Mesenchymal stem cell (in vitro differentiated cells and primary cell): ENCODE measurements around the gene KIRREL3.

Source experiments
- DNase-seq: peaks from one replicate; pipeline ENCODE4 v3.0.0-alpha.2; 2013
- H2AFZ ChIP-seq: one replicate; pipeline ENCODE4 v1.6.1; 2013; ENCODE audit warnings: low read depth, mild to moderate bottlenecking, control low read depth, inconsistent platforms, low read length, moderate library complexity
- H2AK5ac ChIP-seq: 2 replicates; pipeline ENCODE4 v1.6.1; 2013; ENCODE audit warnings: low read length, moderate library complexity, mild to moderate bottlenecking, inconsistent platforms; ENCODE audit not compliant: severe bottlenecking
- H2BK120ac ChIP-seq: one replicate; pipeline ENCODE4 v1.6.1; 2013; ENCODE audit warnings: low read depth, mild to moderate bottlenecking, inconsistent platforms, low read length, moderate library complexity
- H2BK12ac ChIP-seq, 2 experiments: one replicate each; pipeline ENCODE4 v1.6.1; 2013; ENCODE audit warnings: inconsistent platforms in 2 of 2, low read length in 2 of 2, mild to moderate bottlenecking in 2 of 2, moderate library complexity in 2 of 2, control low read depth in 1 of 2
- H2BK15ac ChIP-seq: one replicate; pipeline ENCODE4 v1.6.1; 2013; ENCODE audit warnings: mild to moderate bottlenecking, low read depth, inconsistent platforms; ENCODE audit not compliant: poor library complexity, severe bottlenecking
- H2BK5ac ChIP-seq: 2 replicates; pipeline ENCODE4 v1.6.1; 2013; ENCODE audit warnings: low read depth, mild to moderate bottlenecking, low read length, control low read depth, inconsistent platforms; ENCODE audit not compliant: poor library complexity, severe bottlenecking
- H3K14ac ChIP-seq, 2 experiments: one replicate each; pipeline ENCODE4 v1.6.1; 2013; ENCODE audit warnings: inconsistent platforms in 2 of 2, low read length in 2 of 2, control low read depth in 1 of 2, mild to moderate bottlenecking in 1 of 2, moderate library complexity in 1 of 2
- H3K18ac ChIP-seq, 2 experiments: one replicate each; pipeline ENCODE4 v1.6.1; 2013; ENCODE audit warnings: inconsistent platforms in 2 of 2, low read length in 2 of 2, control low read depth in 1 of 2, low read depth in 1 of 2, mild to moderate bottlenecking in 1 of 2
- H3K23ac ChIP-seq, 2 experiments: one replicate each; pipeline ENCODE4 v1.6.1; 2013; ENCODE audit warnings: inconsistent platforms in 2 of 2, low read length in 2 of 2, mild to moderate bottlenecking in 2 of 2, moderate library complexity in 2 of 2, control low read depth in 1 of 2
- H3K27ac ChIP-seq: 2 replicates; pipeline ENCODE4 v1.5.1; 2013; ENCODE audit warnings: mild to moderate bottlenecking, moderate library complexity, low read length, control low read depth, inconsistent platforms; ENCODE audit not compliant: poor library complexity, severe bottlenecking
- H3K27me3 ChIP-seq, 2 experiments: 2 replicates each; pipeline versions ENCODE4 v1.6.1 to v1.7.0; 2013; ENCODE audit warnings: low read length in 2 of 2, mild to moderate bottlenecking in 2 of 2, moderate library complexity in 2 of 2, control low read depth in 1 of 2, inconsistent platforms in 1 of 2; ENCODE audit not compliant: control insufficient read depth in 1 of 2, insufficient read depth in 1 of 2
- H3K36me3 ChIP-seq, 2 experiments: 2 replicates each; pipeline versions ENCODE4 v1.6.1 to v1.7.0; 2013; ENCODE audit warnings: low read length in 2 of 2, control low read depth in 1 of 2, inconsistent platforms in 1 of 2, low read depth in 1 of 2, mild to moderate bottlenecking in 1 of 2; ENCODE audit not compliant: insufficient read depth in 2 of 2, control insufficient read depth in 1 of 2
- H3K4ac ChIP-seq, 2 experiments: one replicate each; pipeline ENCODE4 v1.6.1; 2013; ENCODE audit warnings: inconsistent platforms in 2 of 2, low read length in 2 of 2, mild to moderate bottlenecking in 2 of 2, moderate library complexity in 2 of 2, control low read depth in 1 of 2, low read depth in 1 of 2
- H3K4me1 ChIP-seq: 2 replicates; pipeline ENCODE4 v1.6.1; 2013; ENCODE audit warnings: low read depth, low read length, control low read depth; ENCODE audit not compliant: control insufficient read depth, insufficient read depth
- H3K4me2 ChIP-seq: 2 replicates; pipeline ENCODE4 v1.6.1; 2013; ENCODE audit warnings: low read length, mild to moderate bottlenecking, inconsistent platforms; ENCODE audit not compliant: poor library complexity, severe bottlenecking
- H3K4me3 ChIP-seq, 2 experiments: 2 replicates each; pipeline versions ENCODE4 v1.5.1 to v1.7.0; 2013; ENCODE audit warnings: low read length in 2 of 2, mild to moderate bottlenecking in 2 of 2, control low read depth in 1 of 2, low read depth in 1 of 2; ENCODE audit not compliant: insufficient read depth in 1 of 2
- H3K79me1 ChIP-seq: replicated peaks from 2 replicates; pipeline ENCODE4 v1.6.1; 2013; ENCODE audit warnings: mild to moderate bottlenecking, control low read depth, low read length, inconsistent platforms; ENCODE audit not compliant: poor library complexity, severe bottlenecking
- H3K9ac ChIP-seq: 2 replicates; pipeline ENCODE4 v1.7.0; 2013; ENCODE audit warnings: mild to moderate bottlenecking, low read length, moderate library complexity
- H3K9me3 ChIP-seq: 2 replicates; pipeline ENCODE4 v1.7.0; 2013; ENCODE audit warnings: mild to moderate bottlenecking, low read length; ENCODE audit not compliant: control insufficient read depth
- H4K8ac ChIP-seq: one replicate; pipeline ENCODE4 v1.6.1; 2013; ENCODE audit warnings: inconsistent platforms, mild to moderate bottlenecking, low read length, moderate library complexity
- H4K91ac ChIP-seq: one replicate; pipeline ENCODE4 v1.6.1; 2013; ENCODE audit warnings: mild to moderate bottlenecking, low read length, inconsistent platforms
- WGBS: methylation state at CpG from one replicate; pipeline ENCODE4 v1.1.7; 2013; ENCODE audit warnings: mixed read lengths; 5-methylcytosine and 5-hydroxymethylcytosine counted together

Gene KIRREL3

DNA sequence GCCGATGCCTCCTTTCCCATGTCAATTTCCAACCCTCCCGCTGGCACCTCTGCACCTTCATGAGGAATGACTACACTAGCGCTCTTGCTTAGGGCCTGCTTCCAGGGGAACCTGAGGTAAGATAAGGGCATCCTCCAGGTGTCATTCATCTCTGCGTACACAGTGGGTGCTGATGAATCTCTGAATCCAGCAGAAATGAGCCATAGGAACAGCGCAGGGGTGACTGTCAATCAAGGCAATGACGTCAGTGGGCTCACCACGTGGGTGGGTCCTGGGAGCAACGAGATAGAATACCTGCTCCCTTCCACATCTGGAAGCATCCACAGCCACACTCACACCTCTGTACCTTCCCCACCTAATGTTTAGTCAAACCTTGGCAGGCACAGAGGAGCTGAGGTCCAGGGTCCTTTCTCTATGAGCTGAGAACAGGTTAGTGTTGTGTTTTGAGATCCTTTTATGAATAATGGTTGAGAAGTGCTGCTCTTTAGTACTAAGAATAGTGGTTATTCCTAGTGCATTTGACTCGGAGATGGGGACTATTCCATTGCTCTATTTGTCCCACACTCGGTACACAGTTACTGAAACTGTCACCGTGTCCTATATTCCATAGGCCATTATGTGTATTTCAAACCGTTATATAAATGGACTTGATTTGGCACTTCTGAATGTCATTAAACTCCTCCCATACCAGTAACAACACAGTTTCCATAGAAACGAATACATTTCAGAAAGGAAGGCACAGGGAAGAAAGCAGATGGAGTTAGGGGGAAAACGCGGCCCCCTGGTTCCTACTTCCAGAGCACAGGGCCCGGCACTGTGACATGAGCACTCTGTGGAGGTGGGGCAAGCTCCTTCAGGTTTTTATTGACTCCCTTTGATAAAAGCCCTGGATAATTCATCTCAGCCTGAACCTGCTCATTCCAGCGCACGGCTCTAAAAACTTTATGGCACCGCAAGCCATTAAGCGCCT lies 451.7 kb downstream of the KIRREL3 start:
- no peak overlapping the region for H3K23ac ChIP-seq

DNA sequence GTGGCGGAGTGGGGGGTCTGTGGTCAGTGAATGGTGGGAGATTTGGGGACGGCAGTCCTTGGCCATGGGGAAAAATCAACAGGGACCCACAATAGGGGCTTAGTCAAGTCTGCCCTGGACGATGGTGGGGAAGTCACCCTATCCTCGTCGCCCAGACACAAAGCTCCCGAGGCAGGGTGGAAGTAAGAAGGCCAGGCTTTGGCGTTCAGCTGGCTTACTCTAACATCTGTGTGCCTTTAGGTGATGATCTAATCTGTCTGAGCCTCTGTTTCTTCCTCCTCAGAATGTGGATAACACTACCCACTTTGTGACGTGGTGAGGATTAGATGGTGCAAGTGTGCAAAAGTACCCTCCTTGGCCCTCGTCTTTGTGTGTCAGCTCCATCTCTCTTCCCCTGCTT lies 452.9 kb downstream of the KIRREL3 start:
- Histone ChIP-seq H3K23ac (no peak overlapping the region), H4K91ac (no peak overlapping the region), H3K18ac (no peak overlapping the region), H2BK120ac (no peak overlapping the region), H2AFZ (no peak overlapping the region), H3K27ac (no peak overlapping the region), H3K4me1 (peaks cover 10% of the 10 kb centered on the region), H2AK5ac (no peak overlapping the region), H3K79me1 (peaks cover 3% of the 10 kb centered on the region), H3K27me3 (peaks cover 20 to 31% of the 10 kb centered on the region in 2 experiments), H3K9ac (no peak overlapping the region), H3K9me3 (no peaks in the 10 kb centered on the region), H4K8ac (no peak overlapping the region), H3K36me3 (peaks cover 0 to 9% of the 10 kb centered on the region in 2 experiments), H3K14ac (no peak overlapping the region), H2BK12ac (no peak overlapping the region), H3K4me3 (no peak overlapping the region), H2BK15ac (no peak overlapping the region), H2BK5ac (no peak overlapping the region), H3K4ac (no peak overlapping the region), H3K4me2 (no peak overlapping the region)
- 81% methylated on average over 9 of the region's 9 CpGs for WGBS
- DNase-seq: no peak

More for the DNA sequence above, 451.7 kb downstream of the KIRREL3 start:
- peaks cover 8% of the 10 kb centered on the region for H3K4me1 ChIP-seq
- no peaks in the 10 kb centered on the region for H3K9me3 ChIP-seq
- no peak for DNase-seq
- H2BK12ac ChIP-seq: no peak overlapping the region
- peaks cover 9 to 25% of the 10 kb centered on the region in 2 experiments for H3K27me3 ChIP-seq
- 78% methylated on average over 20 of the region's 20 CpGs for WGBS
- no peak overlapping the region for H3K4ac ChIP-seq
- H2AK5ac ChIP-seq: no peak overlapping the region
- no peak overlapping the region for H4K91ac ChIP-seq
- peaks cover 0 to 9% of the 10 kb centered on the region in 2 experiments for H3K36me3 ChIP-seq
- no peak overlapping the region for H2AFZ ChIP-seq
- no peak overlapping the region for H3K18ac ChIP-seq
- no peak overlapping the region for H2BK120ac ChIP-seq
- no peak overlapping the region for H2BK15ac ChIP-seq
- H3K4me2 ChIP-seq: no peak overlapping the region
- H3K14ac ChIP-seq: no peak overlapping the region
- no peak overlapping the region for H3K27ac ChIP-seq
- no peak overlapping the region for H3K4me3 ChIP-seq
- H3K9ac ChIP-seq: no peak overlapping the region
- no peak overlapping the region for H2BK5ac ChIP-seq
- H4K8ac ChIP-seq: no peak overlapping the region
- peaks cover 3% of the 10 kb centered on the region for H3K79me1 ChIP-seq

- no peak overlapping the region for H2BK5ac ChIP-seq
- no peak overlapping the region for H2AFZ ChIP-seq
- peaks cover 20 to 36% of the 10 kb centered on the region in 2 experiments for H3K27me3 ChIP-seq
- H3K4me3 ChIP-seq: no peak overlapping the region
- no peak overlapping the region for H2BK12ac ChIP-seq
- peaks cover 10% of the 10 kb centered on the region for H3K4me1 ChIP-seq
- H3K9ac ChIP-seq: no peak overlapping the region
- H3K4me2 ChIP-seq: no peak overlapping the region
- H3K36me3 ChIP-seq: peaks cover 0 to 9% of the 10 kb centered on the region in 2 experiments
- peaks cover 3% of the 10 kb centered on the region for H3K79me1 ChIP-seq
- H3K9me3 ChIP-seq: no peaks in the 10 kb centered on the region
- no peak overlapping the region for H2BK15ac ChIP-seq
- no peak overlapping the region for H3K27ac ChIP-seq
- no peak overlapping the region for H3K4ac ChIP-seq
- no peak overlapping the region for H3K23ac ChIP-seq
- no peak overlapping the region for H4K91ac ChIP-seq
- H3K14ac ChIP-seq: no peak overlapping the region
- H2BK120ac ChIP-seq: no peak overlapping the region
- H2AK5ac ChIP-seq: no peak overlapping the region
- H4K8ac ChIP-seq: no peak overlapping the region
- DNase-seq: peak; percentile 53
- H3K18ac ChIP-seq: no peak overlapping the region
- WGBS: 70% methylated on average over 9 of the region's 9 CpGs
Measured at GRCh38 chr11:126547161-126547560, 453.4 kb downstream of the KIRREL3 start.

DNA sequence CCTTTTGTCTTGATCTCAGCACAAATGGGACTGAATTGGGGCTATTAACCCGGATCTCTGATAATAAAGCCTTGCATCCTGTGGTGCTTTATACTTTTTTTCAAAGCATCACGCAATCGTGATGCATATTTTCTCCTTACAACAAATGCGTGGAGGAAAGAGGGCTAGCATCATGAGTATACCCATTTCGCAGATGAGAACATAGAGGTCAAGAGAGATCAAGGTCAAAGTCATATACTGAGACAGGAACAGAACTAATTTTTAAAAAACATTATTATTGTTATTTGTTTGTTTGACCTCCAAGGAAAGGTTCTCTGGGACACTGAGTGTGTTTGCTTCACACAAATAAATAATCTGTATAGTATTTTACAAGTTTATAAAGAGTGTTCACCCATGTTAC lies 453.9 kb downstream of the KIRREL3 start:
- no peak overlapping the region for H3K23ac ChIP-seq
- H3K9me3 ChIP-seq: no peaks in the 10 kb centered on the region
- WGBS: 88% methylated on average over 4 of the region's 5 CpGs

More for the DNA sequence above, 453.9 kb downstream of the KIRREL3 start:
- peaks cover 20 to 38% of the 10 kb centered on the region in 2 experiments for H3K27me3 ChIP-seq
- H2AK5ac ChIP-seq: no peak overlapping the region
- H2BK5ac ChIP-seq: no peak overlapping the region
- no peak overlapping the region for H2AFZ ChIP-seq
- H2BK120ac ChIP-seq: no peak overlapping the region
- peaks cover 3% of the 10 kb centered on the region for H3K79me1 ChIP-seq
- DNase-seq: no peak
- H3K4me3 ChIP-seq: no peak overlapping the region
- no peak overlapping the region for H3K14ac ChIP-seq
- H4K8ac ChIP-seq: no peak overlapping the region
- H3K27ac ChIP-seq: no peak overlapping the region
- H3K4me2 ChIP-seq: no peak overlapping the region
- no peak overlapping the region for H3K18ac ChIP-seq
- no peak overlapping the region for H3K9ac ChIP-seq
- H2BK12ac ChIP-seq: no peak overlapping the region
- H3K4ac ChIP-seq: no peak overlapping the region
- peaks cover 0 to 11% of the 10 kb centered on the region in 2 experiments for H3K36me3 ChIP-seq
- peaks cover 10% of the 10 kb centered on the region for H3K4me1 ChIP-seq
- no peak overlapping the region for H2BK15ac ChIP-seq
- no peak overlapping the region for H4K91ac ChIP-seq
